ENCODE measurements around the gene GINS1.
"Not testable (repeated sequence)": the region's sequence is repeated elsewhere in the genome, so short reads cannot be mapped to it uniquely, and the experiment has no call there.

The GINS1 gene

DNA sequence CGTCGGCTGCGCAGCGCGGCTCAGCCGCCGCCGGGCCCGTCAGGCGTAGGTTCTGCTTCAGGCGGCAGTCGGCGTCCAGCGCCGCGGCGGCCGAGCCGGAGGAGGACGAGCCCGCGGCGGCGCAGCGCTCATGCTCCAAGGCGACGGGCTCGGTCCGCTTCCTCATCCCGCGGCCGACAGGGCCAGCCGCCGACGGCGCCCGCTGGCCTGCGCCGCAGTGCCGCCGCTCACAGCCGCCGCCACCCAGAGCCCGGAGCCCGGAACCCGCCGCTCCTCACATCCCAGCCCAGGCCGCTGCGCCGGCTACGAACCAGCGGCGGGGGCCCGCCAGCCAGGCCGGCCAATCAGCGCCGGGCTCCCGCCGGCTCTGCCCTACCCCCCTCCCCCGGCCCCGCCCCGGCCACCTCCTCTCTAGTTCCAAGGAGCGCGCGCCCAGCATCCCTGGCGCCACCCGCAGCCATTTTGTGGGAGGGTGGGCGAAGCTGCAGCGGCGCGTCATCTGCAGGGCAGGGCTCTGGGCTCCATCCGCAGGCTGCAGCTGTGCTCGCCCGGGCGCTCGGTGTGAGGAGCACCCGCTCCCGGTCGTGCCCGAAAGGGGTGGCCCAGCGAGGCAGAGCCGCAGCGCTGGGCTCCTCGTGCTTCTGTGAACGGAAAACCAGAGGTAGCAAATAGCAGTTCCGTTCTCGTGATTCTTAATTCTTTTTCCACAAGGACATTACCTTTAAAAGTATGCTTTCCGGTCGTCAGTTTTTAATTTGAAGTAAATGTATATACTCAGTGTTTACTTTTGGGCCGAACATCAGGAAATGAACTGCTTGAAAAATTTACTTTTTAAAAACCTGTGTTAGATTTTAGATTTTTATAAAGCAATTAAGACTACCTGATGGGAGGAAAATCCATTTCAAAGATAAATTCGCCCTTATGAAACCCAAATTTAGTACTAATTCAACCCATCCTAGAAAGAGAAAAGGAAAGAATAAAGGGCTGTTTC is 16.6 kb upstream of the GINS1 start, which contains the start of gene ABHD12:
ABHD12 (minus strand) TSS at position 298 of the 991 bp plus-strand sequence; CDS start at position 166, 132 bp downstream.
- peak; percentile 97 for DNase-seq

DNA sequence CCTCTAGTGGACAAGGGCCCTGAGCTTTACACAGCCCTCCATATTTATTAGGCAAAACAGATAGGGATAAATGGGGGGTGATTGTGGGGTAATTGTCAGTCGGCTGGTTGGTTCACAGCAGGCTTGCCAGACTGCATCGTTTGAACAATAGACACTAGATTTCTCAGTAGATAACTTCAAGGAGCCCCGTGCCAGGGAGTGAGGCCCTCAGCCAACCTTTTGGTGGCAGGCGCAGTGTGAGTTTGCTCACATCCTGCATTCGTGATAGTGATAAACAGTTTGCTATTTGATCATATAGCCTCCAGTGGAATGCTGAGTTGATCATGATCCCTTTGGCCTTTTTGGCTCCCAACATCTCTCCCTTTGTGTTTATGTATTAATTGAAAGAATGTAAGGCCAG is 13.2 kb upstream of the GINS1 start:
- DNase-seq, result no peak

DNA sequence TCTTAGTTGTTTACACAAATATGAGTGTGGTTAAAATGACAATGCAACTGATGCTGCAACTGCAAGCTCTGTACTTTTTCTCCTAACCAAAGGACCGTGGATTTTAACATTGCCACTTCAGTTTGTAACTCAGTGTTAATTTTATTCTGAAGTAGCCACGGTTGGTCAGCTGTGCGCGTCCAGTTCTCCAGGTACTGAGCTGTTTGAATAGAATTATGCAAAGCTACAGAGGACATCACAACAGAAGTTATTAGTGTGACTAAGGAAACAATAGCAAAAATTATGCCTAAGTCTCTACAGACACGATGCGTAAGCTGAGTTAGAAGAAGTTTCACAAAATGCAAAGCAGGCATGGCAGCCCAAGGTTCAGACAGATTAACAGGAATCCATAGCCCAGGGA is 12.5 kb upstream of the GINS1 start:
- DNase-seq, result no peak

DNA sequence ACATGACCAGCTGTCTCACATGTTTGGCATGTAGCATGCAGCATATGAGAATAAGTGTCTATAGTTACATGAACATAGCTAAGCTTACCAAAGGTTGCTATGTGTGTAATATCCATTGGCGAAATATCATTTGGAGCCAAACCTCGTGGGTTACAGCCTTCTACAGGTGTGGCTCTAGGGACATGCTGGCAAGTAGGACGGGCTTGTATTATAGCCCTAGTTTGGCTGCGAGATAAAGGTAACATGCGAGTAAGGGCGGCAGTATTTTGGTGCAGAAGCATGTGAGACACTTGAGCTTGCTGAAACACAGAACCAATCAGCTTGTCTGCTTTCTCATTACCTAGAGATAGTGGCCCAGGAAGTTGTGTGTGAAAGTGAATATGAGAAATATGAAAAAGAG is 10.4 kb upstream of the GINS1 start:
- no peak for DNase-seq

DNA sequence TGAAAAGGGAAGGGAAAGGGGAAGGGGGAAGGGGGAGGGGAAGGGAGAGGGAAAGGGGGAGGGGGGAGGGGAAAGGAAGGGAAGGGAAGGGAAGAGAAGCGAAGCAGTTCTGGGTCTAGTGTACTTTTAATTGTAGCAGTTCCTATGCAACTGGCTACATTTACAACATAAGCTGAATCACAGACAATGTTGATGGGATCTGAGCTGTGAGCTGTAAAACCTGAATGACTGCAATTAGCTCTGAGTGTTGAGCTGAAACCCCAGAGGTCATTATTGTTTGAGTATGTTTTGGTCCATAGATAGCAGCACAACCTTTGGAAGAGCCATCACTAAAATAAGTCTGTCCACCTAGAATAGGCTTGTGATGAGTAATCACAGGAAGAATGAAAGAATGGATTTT is 9.7 kb upstream of the GINS1 start:
- DNase-seq, result no peak

DNA sequence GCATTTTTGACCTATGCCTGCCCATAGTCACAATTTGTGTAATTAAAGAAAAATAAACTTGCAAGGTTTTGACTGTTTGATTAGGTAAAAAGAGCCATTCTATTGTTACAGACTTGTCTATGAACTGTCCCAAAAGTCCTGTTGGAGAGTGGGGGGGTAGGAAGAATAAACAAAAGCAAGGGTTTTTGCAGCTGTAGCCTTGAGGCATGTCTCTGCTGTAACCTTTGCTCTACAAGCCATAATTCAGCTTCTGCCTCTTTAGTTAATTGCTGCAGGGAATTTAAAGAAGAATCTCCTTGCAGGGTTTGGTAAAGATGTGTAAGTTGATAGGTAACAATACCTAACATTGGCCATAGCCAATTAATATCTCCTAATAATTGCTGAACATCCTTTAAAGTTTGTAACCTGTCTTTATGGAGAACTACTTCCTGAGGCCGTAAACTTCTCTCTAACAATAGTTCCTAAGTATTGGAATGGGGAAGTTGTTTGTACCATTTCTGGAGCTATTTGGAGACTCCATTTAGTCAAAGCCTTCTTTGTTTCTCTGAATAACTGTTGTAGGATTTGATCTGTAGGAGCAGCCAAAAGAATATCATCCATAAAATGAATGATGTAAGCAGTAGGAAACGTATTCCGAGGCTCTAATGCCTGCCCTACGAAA is 9.0 kb upstream of the GINS1 start:
- DNase-seq, result no peak

DNA sequence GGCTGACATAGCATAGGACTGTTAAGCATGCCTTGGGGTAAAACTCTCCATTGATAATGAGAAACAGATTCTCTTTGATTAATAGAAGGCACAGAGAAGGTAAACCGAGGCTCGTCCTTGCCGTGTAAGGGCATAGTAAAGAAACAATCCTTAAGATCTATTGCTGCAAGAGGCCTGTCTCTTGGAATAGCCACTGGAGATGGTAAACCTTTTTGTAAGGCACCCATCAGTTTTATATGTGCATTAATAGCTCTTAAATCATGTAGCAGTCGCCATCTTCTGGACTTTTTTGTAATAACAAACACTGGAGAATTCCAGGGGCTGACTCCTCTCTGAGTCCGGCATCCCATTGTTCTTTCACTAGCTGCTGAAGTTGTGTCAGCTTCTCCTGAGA is 8.4 kb upstream of the GINS1 start:
- DNase-seq, result peak; percentile 71

DNA sequence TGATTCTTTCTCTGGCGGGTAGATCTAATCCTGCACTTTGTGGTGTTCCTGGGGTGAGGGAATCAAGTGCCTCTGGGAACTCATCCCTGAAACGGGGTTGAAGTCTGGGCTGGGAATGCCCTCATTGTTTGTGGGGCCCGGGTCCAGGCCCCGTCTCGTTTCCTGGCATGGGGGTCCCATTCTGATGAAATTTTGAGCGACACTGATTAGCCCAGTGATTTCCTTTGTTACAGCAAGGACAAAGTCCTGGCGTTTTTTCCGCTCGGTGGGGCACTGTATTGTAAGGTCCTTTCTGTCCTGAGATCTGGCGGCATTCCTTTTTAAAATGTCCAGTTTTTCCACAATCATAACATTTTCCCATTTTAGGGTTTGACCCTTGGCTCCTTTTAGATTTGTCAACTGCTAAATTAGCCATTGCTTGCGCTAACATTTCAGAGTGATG is 7.2 kb upstream of the GINS1 start:
- not testable (repeated sequence) for DNase-seq

DNA sequence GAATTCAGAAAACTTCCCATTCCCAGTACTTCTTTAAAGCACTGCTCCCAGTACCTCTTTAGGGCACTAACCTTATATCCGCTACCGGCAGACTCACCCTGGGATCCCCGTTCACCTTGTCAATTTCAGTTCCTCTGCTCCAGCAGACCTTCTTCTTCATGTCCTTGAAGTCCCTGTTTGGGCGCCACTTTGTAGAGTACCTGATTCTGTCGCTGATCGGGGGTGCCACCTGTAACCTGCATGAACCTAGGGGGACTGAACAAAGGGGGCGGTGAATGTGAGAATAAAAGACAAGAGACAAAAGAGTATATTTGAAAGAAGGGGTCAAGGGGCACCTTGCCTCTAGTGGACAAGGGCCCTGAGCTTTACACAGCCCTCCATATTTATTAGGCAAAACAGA is 4.9 kb upstream of the GINS1 start:
- no peak for DNase-seq

DNA sequence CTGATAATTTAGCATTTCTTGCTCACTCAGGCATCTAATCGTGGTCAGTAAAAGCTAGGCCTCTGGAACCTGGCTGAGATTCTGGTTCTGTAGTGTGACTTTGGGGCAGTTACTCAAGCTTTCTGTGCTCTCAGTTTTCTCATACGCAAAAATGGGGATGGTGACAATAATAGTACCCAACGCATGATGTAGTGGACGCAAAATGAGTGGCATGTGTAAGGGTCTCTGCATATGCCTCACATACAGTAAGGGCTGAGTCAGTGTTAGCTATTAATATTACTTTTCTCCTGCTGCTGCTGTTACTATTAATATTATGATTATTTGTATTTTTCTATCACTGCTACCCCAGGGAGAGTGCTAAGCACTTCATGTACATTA is 686 bp downstream of the GINS1 start:
- no peak for DNase-seq

DNA sequence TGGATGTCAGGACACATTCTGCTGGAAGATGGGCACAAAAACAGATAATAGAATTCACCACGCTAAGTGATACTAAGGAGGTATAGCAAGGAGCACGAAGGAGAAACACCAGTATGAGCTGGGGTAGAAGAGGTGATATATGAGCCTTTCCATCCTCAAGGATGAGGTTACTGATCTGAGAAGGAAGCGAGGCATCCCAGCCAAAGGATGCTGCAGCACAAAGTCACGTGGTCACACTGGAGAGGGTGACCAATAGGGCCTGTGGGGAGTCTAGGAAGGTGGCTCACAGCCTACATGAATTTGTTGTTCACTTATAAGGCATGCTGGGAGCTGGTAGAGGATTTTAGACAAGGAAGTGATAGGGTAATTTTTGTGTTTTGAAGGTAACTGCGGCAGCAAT is 1.4 kb downstream of the GINS1 start:
- no peak for DNase-seq

DNA sequence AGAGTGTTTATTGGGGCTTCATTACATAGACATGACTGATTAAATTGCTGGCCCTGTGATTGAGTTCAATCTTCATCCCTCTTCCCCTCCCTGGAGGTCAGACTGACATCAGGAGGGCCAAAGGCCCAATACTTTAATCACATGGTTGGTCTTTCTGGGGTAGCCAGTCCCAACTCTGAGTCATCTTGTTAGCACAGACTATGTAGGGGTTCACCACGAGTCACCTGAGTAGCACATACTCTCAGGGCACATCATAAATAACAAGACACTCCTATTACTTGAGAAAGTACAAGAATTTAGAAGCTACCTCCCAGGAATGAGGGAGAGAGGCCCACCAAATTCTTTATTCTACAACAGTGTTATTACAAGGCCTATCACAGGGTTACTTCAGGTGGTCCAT is 11.3 kb downstream of the GINS1 start:
- no peak for DNase-seq

DNA sequence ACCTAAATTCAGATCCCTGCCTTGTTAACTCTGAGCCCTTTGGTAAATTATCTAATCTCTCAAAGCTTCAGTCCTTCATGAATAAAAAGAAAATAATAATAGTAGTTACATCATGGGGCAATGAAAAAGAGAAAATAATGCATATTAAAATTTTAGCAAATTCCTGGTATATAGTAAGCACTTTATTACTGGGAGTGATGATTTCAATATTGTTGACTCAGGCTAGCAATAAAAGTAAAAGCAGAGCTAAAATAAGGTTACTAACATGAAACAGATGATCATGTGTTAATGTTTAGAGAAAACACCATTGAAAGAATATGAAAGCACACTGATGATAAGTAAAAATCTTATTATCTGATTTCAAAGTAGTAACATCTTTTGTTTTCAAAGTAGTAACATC is 13.6 kb downstream of the GINS1 start:
- DNase-seq, result no peak

DNA sequence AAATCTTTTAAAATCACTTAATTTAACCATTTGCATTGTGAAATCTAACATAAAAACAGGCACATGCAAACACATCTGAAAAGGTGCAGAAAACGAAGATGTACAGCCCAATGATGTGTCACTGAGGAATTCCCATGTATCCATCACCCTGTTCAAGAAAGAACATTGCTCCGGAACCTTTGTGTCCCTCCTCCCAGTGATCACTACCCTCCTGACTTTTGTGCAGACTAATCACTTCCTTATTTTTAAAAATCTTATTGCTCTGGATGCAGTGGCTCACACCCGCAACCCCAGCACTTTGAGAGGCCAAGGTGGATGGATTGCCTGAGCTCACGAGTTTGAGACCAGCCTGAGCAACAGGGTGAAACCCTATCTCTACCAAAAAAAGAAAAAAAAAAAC is 14.6 kb downstream of the GINS1 start:
- no peak for DNase-seq

DNA sequence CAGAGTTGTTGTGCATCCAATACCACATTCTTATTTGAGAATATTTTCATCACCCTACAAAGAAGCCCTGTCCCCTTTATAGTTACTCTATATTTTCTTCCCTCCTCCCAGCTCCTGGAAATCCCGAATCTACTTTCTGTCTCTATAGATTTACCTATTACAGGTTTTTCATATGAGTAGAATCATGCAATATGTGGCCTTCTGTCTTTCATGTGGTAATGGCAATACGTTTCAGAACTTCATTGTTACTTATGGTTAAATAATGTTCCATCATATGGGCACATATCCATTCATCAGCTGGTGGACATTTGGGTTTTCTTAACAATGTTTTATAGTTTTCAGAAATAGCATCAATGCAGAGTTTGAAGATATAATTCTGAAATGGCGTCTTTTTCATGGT is 17.1 kb downstream of the GINS1 start:
- no peak for DNase-seq

DNA sequence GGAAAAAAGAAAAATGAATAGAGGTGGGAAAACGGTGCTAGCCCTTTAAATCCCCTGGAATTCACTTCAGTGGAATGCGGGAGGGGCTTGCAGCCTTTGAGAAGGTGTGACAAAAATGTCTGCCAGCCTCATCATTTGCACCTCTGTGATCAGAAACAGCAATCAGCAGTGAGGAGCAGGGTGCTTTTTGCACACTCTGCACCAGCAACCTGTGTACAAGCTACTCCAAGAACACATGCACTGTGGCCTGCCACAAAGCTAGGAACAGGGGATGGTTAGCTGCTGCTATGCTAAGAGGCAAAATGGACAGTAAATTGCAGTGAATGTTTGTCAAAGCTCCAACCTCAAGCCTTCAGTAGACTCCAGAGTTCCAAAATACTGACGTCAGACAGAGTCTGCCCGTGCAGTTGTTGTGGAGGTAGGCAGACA is 29.7 kb downstream of the GINS1 start:
- no peak for DNase-seq

DNA sequence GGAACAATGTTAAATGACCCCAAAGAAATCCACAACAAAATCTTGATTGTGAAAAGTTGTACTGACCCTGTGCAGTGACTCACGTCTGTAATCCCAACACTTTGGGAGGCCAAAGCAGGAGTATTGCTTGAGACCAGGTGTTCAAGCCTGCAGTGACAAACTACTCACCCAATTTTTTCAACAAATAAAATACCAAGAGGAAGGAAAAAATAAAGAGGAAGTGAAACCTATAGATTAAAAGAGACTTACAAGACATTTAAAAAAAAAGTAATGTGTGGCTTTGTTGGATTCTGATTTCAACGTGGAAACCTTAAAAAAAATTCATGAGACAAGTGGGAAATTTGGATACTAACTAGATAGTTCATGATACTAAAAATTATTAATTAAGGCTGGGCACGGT is 31.9 kb downstream of the GINS1 start:
- DNase-seq, result peak; percentile 67

DNA sequence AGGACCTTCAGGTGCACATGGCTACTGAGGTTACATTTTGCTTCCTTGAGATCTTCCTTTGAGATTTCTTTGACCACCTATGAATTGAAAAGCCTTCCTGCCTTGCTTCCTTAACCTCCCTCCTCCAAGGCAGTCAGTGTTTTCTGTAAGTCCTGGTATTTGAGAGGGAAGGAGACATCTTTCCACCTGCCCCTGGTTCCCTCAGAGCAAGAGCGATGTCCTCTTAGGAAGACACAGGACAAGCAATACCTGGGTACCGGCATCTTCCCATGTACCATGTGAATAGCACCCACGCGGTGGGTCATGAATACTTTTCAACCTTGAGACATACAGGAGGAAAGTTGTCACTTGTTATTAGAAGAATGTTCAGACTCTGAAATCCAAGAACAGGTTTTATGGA is 37.1 kb downstream of the GINS1 start:
- DNase-seq, result no peak

DNA sequence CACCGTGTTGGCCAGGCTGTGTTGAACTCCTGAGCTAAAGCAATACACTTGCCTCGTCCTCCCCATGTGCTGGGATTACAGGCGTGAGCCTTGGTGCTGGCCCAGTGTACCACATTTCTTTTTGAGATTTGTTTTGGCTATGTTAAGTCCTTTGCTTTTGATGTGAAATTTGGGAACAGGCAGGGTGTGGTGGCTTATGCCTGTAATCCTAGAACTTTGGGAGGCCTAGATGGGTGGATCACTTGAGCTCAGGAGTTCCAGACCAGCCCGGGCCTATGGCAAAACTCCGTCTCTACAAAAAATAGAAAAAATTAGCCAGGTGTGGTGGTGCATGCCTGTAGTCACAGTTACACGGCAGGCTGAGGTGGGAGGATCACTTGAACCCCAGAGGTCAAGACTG is 40.2 kb downstream of the GINS1 start:
- no peak for DNase-seq

DNA sequence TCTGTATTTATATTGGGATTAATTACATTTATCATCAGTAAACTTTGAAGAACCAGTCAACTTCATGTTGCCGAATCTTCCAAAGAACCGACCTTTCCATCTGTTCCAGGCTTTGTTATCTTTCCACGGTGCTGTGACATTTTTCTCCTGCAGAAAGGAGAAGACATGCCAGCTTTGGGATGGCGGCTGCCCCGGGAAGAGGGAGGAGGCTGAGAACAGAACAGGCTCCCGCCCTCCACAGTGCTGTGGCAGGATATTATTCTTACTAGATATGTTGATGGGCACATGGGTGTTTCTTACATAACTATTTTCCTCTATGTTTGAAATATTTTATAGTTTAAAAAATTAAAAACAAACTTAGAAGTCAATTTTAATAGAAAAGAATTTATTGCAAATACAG is 44.9 kb downstream of the GINS1 start:
- no peak for DNase-seq

DNA sequence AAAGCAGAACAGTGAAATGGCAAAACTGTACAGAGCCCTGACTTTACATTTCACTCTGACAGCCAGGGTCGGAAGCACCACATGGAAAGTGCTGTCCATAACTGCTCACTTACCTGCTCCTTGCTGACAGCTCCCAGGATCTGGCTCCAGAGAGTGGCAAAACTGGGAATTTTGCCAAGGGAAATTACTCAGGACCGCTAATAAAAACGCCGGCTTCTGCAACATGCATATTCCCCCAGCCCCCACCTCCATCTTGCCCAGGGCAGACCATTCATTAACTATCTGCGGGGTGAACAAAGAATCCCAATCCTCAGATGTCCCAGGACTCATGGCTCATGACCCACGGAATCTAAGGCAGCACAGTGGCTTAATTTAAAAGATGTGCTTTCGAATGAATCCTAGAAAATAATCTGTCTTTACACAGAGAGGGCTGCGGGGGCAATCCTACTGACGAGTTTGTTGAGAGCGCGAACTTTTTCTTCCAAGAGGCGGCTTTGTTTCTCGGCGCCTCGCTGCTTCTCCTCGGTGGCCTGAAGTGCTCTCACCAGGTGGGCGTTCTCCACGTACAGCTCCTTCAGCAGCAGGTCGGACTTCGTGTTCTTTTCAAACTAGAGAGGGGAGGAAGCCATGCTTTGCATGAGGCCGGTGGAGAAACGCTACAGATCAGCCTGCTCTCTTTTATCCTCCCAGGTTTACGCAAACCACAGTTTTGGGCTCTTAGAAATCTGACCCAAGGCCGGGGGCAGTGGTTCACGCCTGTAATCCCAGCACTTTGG is 45.8 kb downstream of the GINS1 start:
- DNase-seq, result no peak

DNA sequence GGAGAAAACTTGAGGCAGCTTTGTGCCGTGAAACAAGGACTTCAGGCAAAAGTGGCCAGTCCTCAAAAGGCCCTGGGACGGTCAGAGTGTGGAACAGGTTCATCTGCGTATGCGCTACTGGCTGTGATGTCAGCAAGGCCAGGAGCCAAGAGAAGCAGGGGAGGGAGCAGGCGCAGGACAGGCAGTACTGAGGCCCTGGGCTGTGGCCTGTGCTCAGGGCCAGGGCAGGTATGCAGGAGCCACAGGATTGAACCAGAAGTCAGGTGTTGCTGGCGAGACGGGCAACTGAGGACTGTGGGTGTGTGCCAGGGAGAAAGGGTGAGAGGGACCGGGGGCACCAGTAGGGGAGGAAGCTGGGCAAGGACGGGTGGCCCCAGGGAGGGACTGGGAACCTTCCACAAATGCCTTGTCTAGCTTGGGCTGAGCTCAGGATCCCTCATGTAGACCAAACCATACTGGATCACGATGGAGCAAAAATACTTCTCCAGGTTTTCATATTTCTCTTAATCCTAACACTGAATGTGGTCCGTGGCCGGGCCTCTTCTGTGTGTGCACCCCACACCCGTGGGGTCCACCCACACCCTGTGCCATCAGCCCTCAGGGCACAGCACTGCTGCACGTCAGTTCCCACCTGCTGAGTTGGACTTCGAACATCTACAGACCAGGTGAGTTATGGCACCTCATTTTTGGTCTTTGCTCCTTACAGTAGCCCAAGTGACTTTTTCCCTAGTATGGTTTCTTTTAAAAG is 46.9 kb downstream of the GINS1 start:
- no peak for DNase-seq
